ENCODE measurements around the gene HIP1.

DNA sequence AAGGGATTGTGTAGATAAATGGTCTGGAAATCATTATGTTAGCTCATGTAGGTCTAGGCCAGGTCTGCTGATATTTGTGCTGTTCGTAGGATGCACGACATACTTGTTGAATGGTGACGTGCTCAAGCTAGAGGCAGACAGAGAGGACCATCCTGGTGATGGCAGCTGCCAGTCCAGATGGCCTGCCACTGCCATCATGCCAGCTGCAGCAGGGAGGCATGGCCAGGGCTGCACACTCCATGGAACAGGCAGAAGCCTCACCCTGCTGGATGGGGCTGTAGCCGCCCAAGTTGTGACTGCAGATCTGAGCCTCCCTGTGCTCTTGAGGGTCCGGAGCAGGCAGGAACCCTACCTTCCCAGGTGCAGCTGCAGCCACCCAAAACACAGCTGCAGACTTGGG, 166.3 kb downstream of the HIP1 start:
- TF ChIP-seq, protein P1, sequence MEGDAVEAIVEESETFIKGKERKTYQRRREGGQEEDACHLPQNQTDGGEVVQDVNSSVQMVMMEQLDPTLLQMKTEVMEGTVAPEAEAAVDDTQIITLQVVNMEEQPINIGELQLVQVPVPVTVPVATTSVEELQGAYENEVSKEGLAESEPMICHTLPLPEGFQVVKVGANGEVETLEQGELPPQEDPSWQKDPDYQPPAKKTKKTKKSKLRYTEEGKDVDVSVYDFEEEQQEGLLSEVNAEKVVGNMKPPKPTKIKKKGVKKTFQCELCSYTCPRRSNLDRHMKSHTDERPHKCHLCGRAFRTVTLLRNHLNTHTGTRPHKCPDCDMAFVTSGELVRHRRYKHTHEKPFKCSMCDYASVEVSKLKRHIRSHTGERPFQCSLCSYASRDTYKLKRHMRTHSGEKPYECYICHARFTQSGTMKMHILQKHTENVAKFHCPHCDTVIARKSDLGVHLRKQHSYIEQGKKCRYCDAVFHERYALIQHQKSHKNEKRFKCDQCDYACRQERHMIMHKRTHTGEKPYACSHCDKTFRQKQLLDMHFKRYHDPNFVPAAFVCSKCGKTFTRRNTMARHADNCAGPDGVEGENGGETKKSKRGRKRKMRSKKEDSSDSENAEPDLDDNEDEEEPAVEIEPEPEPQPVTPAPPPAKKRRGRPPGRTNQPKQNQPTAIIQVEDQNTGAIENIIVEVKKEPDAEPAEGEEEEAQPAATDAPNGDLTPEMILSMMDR (IDR thresholded peaks at IDR 0.05), result no peak
- TF ChIP-seq EZH2 (IDR thresholded peaks at IDR 0.05), result no peak
